RKO (cell line): ENCODE measurements around the gene IL11RA.
"Not testable (repeated sequence)": the region's sequence is repeated elsewhere in the genome, so short reads cannot be mapped to it uniquely, and the experiment has no call there.

Experiments
- DNase-seq: peaks from one replicate; pipeline ENCODE4 v3.0.0-alpha.2; 2016; ENCODE audit warnings: low spot score

The IL11RA gene

GRCh38 chr9:34629491-34629808, 22.5 kb upstream of the IL11RA start:
- no peak for DNase-seq

GRCh38 chr9:34630402-34631154, 21.4 kb upstream of the IL11RA start:
- DNase-seq: no peak

GRCh38 chr9:34633166-34633565, 18.8 kb upstream of the IL11RA start:
- DNase-seq: no peak

DNA sequence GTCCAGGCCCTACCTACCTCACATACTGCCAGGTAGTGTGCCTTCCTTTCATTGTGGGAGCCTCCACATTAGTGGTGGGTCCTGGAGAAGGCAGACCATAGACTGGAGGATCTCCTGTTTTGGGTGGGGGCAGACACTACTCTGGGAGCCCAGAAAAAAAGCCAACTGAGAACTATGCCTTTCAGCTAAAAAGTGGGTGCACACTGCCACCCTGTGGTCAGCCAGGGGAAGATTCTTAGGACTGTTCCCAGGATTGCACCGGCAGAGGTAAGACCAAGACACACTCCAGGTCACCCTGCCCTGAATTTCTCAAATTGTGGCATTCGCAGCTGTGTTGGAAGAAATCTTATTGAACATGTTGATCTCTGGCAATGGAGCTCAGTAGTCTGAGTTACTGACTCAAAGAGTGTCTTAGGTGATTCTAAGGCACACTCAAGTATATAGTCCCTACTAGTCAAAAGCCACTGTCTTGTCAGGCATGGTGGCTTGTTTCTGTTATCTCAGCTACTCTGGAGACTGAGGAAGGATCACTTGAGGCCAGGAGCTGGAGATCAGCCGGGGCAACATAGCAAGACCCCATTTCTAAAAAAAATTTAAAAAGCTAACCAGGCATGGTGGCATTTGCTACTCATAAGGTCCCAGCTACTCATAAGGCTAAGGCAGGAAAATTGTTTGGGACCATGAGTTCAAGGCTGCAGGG, 18.0 kb upstream of the IL11RA start:
- peak; percentile 80 for DNase-seq

GRCh38 chr9:34634551-34635248, 17.3 kb upstream of the IL11RA start:
- DNase-seq: no peak

DNA sequence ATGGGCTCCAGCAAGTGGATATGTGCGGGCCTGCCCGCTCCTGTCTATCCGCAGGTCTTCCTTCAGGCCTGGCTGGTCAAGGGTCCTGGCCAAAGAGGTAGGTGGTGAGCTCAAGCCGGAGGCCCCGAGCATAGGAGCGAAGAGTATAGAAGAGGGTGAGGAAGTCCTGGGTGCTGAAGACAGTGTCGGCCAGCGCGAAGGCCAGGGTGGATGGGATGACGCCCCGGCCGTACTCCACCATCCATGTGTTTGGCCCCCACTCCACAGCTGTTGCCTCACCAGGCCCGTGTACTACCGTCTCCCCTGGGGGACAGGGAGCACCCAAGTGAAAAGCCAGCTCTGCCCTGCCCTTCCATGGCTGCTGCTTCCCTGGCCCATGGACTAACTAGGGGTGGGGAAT, 16.4 kb upstream of the IL11RA start:
- no peak for DNase-seq

- peak; percentile 43 for DNase-seq
Measured at GRCh38 chr9:34636791-34637355, 15.1 kb upstream of the IL11RA start.

DNA sequence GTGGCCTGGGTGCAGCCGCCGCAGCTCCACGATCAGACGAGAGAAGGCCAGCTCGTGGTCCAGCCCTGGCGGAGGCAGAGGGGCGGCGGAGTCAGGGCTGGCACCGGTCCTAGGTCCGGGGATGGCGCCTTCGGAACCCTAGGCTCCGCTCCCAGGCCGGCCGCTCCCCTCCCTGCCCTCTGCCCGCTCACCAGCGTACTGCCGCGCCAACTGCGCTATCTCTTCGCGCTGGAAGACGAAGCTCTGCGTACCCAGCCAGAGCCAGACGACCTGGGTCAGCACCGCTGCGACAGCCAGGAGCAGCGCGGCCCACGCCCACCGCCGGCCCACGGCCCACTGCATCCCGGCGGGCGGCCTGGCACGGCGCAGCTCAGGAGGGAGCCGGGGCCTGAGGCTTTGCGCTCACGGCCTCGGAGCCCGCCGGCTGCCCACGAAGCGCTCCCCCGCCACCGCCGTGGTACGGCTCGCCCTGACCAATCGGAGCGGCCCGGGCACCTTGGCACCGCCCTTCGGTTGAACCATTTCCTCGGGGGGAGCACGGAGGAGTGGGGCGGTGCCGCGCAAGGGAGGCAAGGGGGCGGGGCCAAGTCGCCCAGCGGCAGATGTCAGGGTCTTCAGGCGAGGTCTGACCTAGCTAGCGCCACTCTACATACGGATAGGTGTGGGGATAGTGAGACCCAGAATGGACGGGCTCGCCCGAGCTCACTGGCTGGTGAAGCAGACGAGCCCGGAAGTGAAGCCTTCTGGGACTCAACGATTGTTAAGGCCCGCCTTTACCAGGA, 14.4 kb upstream of the IL11RA start, which contains the start of gene SIGMAR1:
SIGMAR1 (minus strand) TSS at position 432 of the 782 bp plus-strand sequence; CDS start at position 342, 90 bp downstream.
- peak; percentile 91 for DNase-seq

GRCh38 chr9:34638138-34638445, 13.9 kb upstream of the IL11RA start:
- DNase-seq: no peak

GRCh38 chr9:34639322-34639721, 12.7 kb upstream of the IL11RA start:
- DNase-seq: not testable (repeated sequence)

DNA sequence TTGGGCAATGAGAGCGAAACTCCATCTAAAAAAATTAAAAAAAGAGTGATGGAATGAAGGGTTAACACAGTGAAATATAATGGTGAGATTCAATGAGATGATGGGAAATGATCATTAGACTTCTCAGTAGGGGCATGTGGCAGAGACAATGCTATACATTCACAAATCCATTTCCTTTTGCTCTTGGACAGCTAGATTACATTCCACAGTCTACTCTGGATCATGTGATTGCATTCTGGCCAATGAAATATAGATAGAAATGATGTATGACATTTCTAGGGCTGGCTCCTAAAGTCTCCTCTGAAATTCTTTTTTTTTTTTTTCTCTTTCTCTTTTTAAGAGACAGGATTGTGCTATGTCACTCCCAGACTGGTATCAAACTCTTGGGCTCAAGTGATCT, 9.3 kb upstream of the IL11RA start:
- no peak for DNase-seq

DNA sequence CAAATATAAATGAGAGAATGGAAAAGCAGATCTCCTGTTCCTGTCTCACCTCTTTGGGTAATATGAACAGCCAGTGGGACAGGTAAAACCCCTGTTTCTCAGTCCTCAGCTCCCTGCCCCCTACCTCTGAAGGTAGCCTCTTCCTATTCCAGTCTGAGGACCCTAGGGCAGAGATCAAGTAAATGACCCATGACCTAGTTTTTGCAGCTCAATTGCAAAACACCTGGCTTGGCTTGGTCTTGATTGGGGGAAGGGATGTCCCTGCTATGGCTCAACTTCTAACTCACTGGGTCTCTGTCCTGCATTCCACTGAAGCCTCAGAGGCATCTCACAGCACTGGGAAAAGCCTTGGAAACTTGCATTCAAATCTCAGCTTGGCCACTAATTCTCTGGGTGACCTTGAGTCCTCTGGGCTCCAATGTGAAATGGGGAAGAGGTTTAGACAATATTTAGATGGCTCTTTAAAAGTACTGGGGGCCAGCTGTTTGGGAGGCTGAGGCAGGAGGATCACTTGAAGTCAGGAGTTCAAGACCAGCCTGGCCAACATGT, 7.1 kb upstream of the IL11RA start:
- DNase-seq: no peak

GRCh38 chr9:34646211-34647083, 5.5 kb upstream of the IL11RA start, which contains the start of gene GALT:
Gene GALT, plus strand, starts transcription at chr9:34646675. Its CDS starts 30 bp downstream, at chr9:34646705.
- peak; percentile 87 for DNase-seq

DNA sequence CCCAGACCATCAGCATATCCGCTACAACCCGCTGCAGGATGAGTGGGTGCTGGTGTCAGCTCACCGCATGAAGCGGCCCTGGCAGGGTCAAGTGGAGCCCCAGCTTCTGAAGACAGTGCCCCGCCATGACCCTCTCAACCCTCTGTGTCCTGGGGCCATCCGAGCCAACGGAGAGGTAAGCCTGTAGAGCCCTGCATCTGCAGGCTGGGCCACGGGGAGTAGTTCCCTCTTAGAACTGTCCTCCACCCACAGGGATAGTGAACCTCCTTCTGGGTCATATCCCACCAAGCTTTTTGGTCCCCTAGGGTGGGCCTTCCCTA, 4.9 kb upstream of the IL11RA start:
- no peak for DNase-seq

DNA sequence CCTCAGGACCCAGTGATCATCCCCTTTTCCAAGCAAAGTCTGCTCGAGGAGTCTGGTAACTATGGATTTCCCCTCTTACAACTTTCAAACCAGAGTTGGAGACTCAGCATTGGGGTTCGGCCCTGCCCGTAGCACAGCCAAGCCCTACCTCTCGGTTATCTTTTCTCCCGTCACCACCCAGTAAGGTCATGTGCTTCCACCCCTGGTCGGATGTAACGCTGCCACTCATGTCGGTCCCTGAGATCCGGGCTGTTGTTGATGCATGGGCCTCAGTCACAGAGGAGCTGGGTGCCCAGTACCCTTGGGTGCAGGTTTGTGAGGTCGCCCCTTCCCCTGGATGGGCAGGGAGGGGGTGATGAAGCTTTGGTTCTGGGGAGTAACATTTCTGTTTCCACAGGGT, 4.3 kb upstream of the IL11RA start:
- no peak for DNase-seq

DNA sequence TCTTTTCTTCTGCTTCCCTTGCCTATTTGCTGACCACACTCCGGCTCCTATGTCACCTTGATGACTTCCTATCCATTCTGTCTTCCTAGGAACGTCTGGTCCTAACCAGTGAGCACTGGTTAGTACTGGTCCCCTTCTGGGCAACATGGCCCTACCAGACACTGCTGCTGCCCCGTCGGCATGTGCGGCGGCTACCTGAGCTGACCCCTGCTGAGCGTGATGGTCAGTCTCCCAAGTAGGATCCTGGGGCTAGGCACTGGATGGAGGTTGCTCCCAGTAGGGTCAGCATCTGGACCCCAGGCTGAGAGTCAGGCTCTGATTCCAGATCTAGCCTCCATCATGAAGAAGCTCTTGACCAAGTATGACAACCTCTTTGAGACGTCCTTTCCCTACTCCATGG, 3.3 kb upstream of the IL11RA start:
- no peak for DNase-seq

- no peak for DNase-seq
Measured at GRCh38 chr9:34650816-34651215, 1.2 kb upstream of the IL11RA start.

- DNase-seq: no peak
Measured at GRCh38 chr9:34651321-34651720, 664 bp upstream of the IL11RA start.

GRCh38 chr9:34652602-34653000, 616 bp downstream of the IL11RA start:
- no peak for DNase-seq

- no peak for DNase-seq
Measured at GRCh38 chr9:34653151-34654072, 1.4 kb downstream of the IL11RA start.
